K562 (cell line): ENCODE results near the gene ACSL6. TPM values are rescaled to one million over a fixed set of nuclear protein-coding genes. Genes with fewer than 3 reads are reported as not detected.

Experiments
- ATAC-seq: fragments of 200-7000 bp; cut with Tn5 transposase; 3 replicates; pipeline ENCODE4 v1.9.1; 2020; ENCODE audit warnings: moderate library complexity
- BruUV-seq: library from RNA; stranded (reverse); fragments of 400-500 nt; replicated peaks from 2 replicates; lab custom pipeline; 2021; lab: Mats Ljungman, UMichigan
- CTCF ChIA-PET: fragments of 300-600 bp; formaldehyde crosslinking; extraction: SDS; loops from one replicate; lab custom pipeline; 2021; ENCODE audit warnings: low intra/inter-chr PET ratio; lab: Yijun Ruan, JAX
- POLR2A ChIA-PET: fragments of 300-600, 350-650 bp; sonication (Branson Sonifier 250); formaldehyde crosslinking; extraction: SDS; loops from one replicate; lab custom pipeline; 2021; ENCODE audit warnings: antibody characterized with exemption, inconsistent platforms; lab: Yijun Ruan, JAX
- DNase-seq, 4 experiments: peaks; one replicate each; pipeline versions ENCODE4 v3.0.0 to v3.0.0-alpha.2; 2011 to 2018; ENCODE audit warnings: low spot score in 3 of 4, mixed read lengths in 3 of 4; ENCODE audit errors: extremely low read depth in 1 of 4
- FAIRE-seq: peaks from 2 replicates; lab custom pipeline; 2011; peaks lifted over from hg19 to GRCh38; lab: Jason Lieb, UNC
- H2AFZ ChIP-seq: 2 replicates; pipeline ENCODE4 v1.6.0; 2011; ENCODE audit warnings: low read depth, low read length, control low read depth, inconsistent platforms
- H3K27ac ChIP-seq: fragments of 200-600 bp; 3 replicates; pipeline ENCODE4 v1.8.0; 2011; ENCODE audit warnings: low read depth, mild to moderate bottlenecking, control low read depth, inconsistent platforms, low read length, moderate library complexity, mixed read lengths; ENCODE audit errors: extremely low read depth
- H3K27me3 ChIP-seq, 2 experiments: fragments of 300-600 bp in 1 of 2; 2 replicates in 1 of 2; 3 replicates in 1 of 2; pipeline versions ENCODE4 v1.6.0 to v1.8.0; 2011; ENCODE audit warnings: inconsistent platforms in 2 of 2, low read length in 2 of 2, mild to moderate bottlenecking in 1 of 2, mixed read lengths in 1 of 2, moderate library complexity in 1 of 2; ENCODE audit not compliant: control insufficient read depth in 2 of 2, insufficient read depth in 2 of 2
- H3K36me3 ChIP-seq: fragments of 300-600 bp; 3 replicates; pipeline ENCODE4 v1.8.0; 2011; ENCODE audit warnings: mild to moderate bottlenecking, low read length, inconsistent platforms; ENCODE audit not compliant: control insufficient read depth, insufficient read depth
- H3K4me1 ChIP-seq, 2 experiments: fragments of 200-600 bp in 1 of 2; replicated peaks in 1 of 2; 2 replicates in 1 of 2; 3 replicates in 1 of 2; pipeline versions ENCODE4 v1.5.1 to v1.8.0; 2011; ENCODE audit warnings: inconsistent platforms in 2 of 2, low read length in 2 of 2, mild to moderate bottlenecking in 1 of 2, mixed read lengths in 1 of 2, moderate library complexity in 1 of 2; ENCODE audit not compliant: control insufficient read depth in 2 of 2, insufficient read depth in 2 of 2
- H3K4me2 ChIP-seq: 2 replicates; pipeline ENCODE4 v1.6.1; 2011; ENCODE audit warnings: low read length, control low read depth, inconsistent platforms, mixed read lengths; ENCODE audit not compliant: insufficient read depth
- H3K4me3 ChIP-seq: fragments of 200-600 bp; sonication (generic), shearing (Covaris generic); 2 replicates; pipeline ENCODE4 v1.5.1; 2016; ENCODE audit warnings: control low read depth, inconsistent platforms
- H3K79me2 ChIP-seq: fragments of 200-600 bp; 3 replicates; pipeline ENCODE4 v1.8.0; 2011; ENCODE audit warnings: low read length, inconsistent platforms; ENCODE audit not compliant: control insufficient read depth, insufficient read depth
- H3K9ac ChIP-seq, 2 experiments: 2 replicates each; pipeline versions ENCODE4 v1.6.0 to v1.6.1; 2011; ENCODE audit warnings: low read depth in 2 of 2, low read length in 2 of 2, control low read depth in 1 of 2, inconsistent platforms in 1 of 2, mild to moderate bottlenecking in 1 of 2, mixed read lengths in 1 of 2; ENCODE audit not compliant: insufficient read depth in 1 of 2
- H3K9me1 ChIP-seq: one replicate; pipeline ENCODE4 v1.6.0; 2011; ENCODE audit warnings: inconsistent platforms, mild to moderate bottlenecking, low read length, moderate library complexity; ENCODE audit not compliant: control insufficient read depth, insufficient read depth
- H3K9me3 ChIP-seq: replicated peaks from 2 replicates; pipeline ENCODE4 v1.5.1; 2011; ENCODE audit warnings: low read depth, low read length, inconsistent platforms; ENCODE audit not compliant: control insufficient read depth, insufficient read depth
- H4K20me1 ChIP-seq: replicated peaks from 2 replicates; pipeline ENCODE4 v1.6.1; 2011; ENCODE audit warnings: low read length, inconsistent platforms, mixed read lengths; ENCODE audit not compliant: control insufficient read depth, insufficient read depth
- CBX1 ChIP-seq: sonication (generic); IDR thresholded peaks from 2 replicates; pipeline ENCODE4 v1.6.1; 2016; ENCODE audit warnings: antibody characterized with exemption, low read depth, mild to moderate bottlenecking
- MYC ChIP-seq, 2 experiments: fragments of 250-450 bp in 1 of 2; sonication (Bioruptor Pico) in 1 of 2; IDR thresholded peaks; 2 replicates each; pipeline versions ENCODE4 v1.5.1 to v1.6.1; 2012 to 2021; ENCODE audit warnings: low read depth in 2 of 2, borderline replicate concordance in 1 of 2, improper control_type of control experiment in 1 of 2, low read length in 1 of 2, mild to moderate bottlenecking in 1 of 2, moderate library complexity in 1 of 2
- WGBS: fragments of 100-300 bp; shearing (Covaris generic); methylation state at CpG from one replicate; pipeline ENCODE4 v1.1.6; 2016; ENCODE audit warnings: low coverage, mixed read lengths; ENCODE audit not compliant: insufficient coverage; ENCODE audit errors: missing lambda C conversion rate; 5-methylcytosine and 5-hydroxymethylcytosine counted together
- in situ Hi-C: fragments of 300-500 bp; cut with MboI; formaldehyde crosslinking; loops from 4 replicates; pipeline ENCODE4 v1.15.0; 2018; ENCODE audit warnings: inconsistent platforms, mixed read lengths
- intact Hi-C: fragments of 100-400 bp; cut with micrococcal nuclease; formaldehyde crosslinking; loops from 2 replicates; pipeline ENCODE4 v1.14.2; 2022
- polyA plus RNA-seq, 8 experiments: library from polyadenylated mRNA; depleted of rRNA in 4 of 8; stranded (reverse) in 5 of 8; unstranded in 3 of 8; fragments of >200 nt; fragmentation: Nextera tagmentation in 2 of 8; fragmentation: Illumina TruSeq in 1 of 8; extraction: Ambion mirVana in 2 of 8; extraction: Trizol in 1 of 8; gene quantifications; 2 replicates each; pipeline versions ENCODE4 v1.2.1 to v1.2.3, GENCODE V29; 2011 to 2014; ENCODE audit warnings: inconsistent platforms in 1 of 8, missing spikeins in 1 of 8
- total RNA-seq, 7 experiments: library from RNA; depleted of rRNA in 6 of 7; stranded (reverse); fragments of >200 nt in 6 of 7; fragmentation: Illumina TruSeq in 2 of 7; extraction: Trizol in 2 of 7; gene quantifications; 2 replicates each; pipeline versions ENCODE4 v1.2.1 to v1.2.3, GENCODE V29; 2011 to 2021; ENCODE audit warnings: low replicate concordance in 1 of 7
- TF ChIP-seq, protein P1 (sequence below): fragments of 250-450 bp; sonication (Bioruptor Pico); IDR thresholded peaks from 2 replicates; pipeline ENCODE4 v1.4.0; 2020; ENCODE audit warnings: mild to moderate bottlenecking

ACSL6 gene
- total and polyA plus RNA-seq, 9 of the 15 experiments (the other 6 are each of a cell fraction or from before 2014, with no cell fraction given), result 0.50 to 1.5 (median 0.69) TPM

DNA sequence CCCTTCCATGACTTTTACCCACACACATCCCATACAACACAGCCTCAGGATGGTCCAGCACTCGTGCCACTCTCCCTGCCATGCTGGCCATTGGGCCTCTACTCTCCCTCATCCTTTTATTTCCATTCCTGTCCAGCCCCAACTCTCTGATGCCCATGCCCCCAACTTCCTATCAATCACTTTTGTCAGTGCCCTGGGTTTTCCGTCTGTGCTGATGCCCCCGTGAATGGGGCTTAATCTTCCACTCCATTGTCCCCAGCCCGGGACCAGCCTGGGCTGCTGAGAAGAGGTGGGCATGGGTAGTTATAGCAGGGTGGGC, 12.6 kb upstream of the ACSL6 start (continued):
- no peak for TF ChIP-seq CBX1

DNA sequence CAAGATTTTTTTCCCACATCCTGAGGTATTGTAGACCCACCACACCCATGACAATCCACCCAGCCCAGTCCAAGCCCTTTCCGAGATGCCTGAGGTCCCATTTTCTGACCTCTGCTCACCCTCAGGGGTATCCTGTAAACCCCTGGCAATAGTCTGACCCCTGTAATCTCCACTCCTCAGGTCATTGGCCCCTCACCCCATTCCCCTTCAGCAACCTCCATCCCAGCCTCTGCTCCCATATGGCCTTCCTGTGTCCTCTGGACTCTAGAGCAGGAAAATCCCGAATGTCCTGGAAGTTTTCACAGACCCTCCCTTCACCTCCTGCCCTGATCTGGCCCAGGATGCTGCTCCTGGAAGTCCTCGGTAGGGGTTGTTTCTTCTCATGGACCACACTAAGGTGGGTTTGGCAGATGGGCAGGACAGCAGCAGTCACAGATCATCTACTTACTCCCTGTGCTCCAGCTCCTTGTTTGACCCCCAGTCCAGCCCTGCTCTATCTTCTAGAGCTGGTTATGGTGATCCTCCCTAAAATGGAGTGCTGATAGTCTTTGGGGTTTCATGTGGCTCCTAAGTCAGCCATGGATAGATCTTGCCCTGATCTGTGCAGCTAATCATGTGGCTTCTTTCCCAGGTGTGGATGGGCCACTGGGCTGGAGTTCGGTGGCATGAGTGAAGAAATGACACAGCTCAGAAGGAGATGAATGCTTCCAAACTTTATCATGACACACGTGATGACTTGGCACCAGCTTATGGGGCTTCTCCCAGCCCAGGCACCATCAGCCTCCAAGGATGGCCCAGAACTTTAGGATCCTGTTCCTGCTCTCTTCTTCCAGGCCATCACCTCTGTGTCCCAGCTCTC, 12.0 kb upstream of the ACSL6 start:
- Histone ChIP-seq H3K4me2 (no peak overlapping the region), H3K4me1 (peaks cover 4 to 9% of the 10 kb centered on the region in 2 experiments; a peak in 3 of 5 replicates)
- WGBS, result 4% methylated on average over 5 of the region's 5 CpGs
- TF ChIP-seq MYC (IDR thresholded peaks at IDR 0.05; ENCODE audit: low read depth, low read length) (no peak), MYC (CRISPR knock-in tag; IDR thresholded peaks at IDR 0.05; ENCODE audit: borderline replicate concordance, low read depth) (no peak)
- TF ChIP-seq, protein P1, sequence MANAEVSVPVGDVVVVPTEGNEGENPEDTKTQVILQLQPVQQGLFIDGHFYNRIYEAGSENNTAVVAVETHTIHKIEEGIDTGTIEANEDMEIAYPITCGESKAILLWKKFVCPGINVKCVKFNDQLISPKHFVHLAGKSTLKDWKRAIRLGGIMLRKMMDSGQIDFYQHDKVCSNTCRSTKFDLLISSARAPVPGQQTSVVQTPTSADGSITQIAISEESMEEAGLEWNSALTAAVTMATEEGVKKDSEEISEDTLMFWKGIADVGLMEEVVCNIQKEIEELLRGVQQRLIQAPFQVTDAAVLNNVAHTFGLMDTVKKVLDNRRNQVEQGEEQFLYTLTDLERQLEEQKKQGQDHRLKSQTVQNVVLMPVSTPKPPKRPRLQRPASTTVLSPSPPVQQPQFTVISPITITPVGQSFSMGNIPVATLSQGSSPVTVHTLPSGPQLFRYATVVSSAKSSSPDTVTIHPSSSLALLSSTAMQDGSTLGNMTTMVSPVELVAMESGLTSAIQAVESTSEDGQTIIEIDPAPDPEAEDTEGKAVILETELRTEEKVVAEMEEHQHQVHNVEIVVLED (CRISPR knock-in tag), result no peak
- TF ChIP-seq, all 486 proteins: peak for 0
- Histone ChIP-seq H3K9ac (no peak overlapping the region), H3K9me3 (no peaks in the 10 kb centered on the region), H3K4me3 (no peak overlapping the region), H3K9me1 (no peaks in the 10 kb centered on the region), H2AFZ (no peak overlapping the region), H3K27me3 (peaks cover 8 to 45% of the 10 kb centered on the region in 2 experiments; a peak in 4 of 5 replicates), H4K20me1 (0 out of 2 replicates have a peak, but pooled peaks cover 4% of the 10 kb centered on the region), H3K79me2 (no peaks in the 10 kb centered on the region), H3K36me3 (no peaks in the 10 kb centered on the region), H3K27ac (no peak overlapping the region)
- ATAC-seq (no peak), FAIRE-seq (no peak), DNase-seq (no peak)
- in situ Hi-C loops, result loop anchor here (25.0 kb wide), 1 partner anchor 586 kb away; no protein-coding TSS in a partner anchor
- CTCF ChIA-PET, result no interaction called here
- intact Hi-C loops, result no loop called here
- BruUV-seq, result no TSS peak
- POLR2A ChIA-PET, result no interaction called here
